Activated CD4-positive, alpha-beta T cell treated with anti-CD3 and anti-CD28 coated beads for 4 hours (primary cell): ENCODE results near the gene RANBP17.
"Not testable (repeated sequence)": the region's sequence is repeated elsewhere in the genome, so short reads cannot be mapped to it uniquely, and the experiment has no call there.

Source experiments
- DNase-seq, 2 donors: peaks; one replicate each; pipeline ENCODE4 v3.0.0-alpha.2; 2020

The RANBP17 gene

DNA sequence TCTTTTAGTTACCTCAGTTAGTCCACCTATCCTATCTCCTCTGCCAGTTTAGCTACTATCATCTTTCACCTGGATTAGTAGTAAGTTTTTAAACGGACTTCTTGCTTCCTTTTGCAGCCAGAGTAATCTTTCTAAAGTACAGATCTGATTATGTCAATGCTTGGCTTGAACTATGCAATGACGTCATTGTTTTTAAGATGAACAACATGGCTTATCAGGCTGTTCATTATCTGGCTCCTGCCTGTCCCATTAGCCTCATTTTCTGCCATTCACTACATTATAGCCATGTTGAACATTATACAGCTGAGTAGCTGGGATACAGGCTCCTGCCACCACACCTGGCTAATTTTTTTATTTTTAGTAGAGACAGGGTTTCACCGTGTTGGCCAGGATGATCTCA, 98.7 kb downstream of the RANBP17 start:
- no peak for DNase-seq

DNA sequence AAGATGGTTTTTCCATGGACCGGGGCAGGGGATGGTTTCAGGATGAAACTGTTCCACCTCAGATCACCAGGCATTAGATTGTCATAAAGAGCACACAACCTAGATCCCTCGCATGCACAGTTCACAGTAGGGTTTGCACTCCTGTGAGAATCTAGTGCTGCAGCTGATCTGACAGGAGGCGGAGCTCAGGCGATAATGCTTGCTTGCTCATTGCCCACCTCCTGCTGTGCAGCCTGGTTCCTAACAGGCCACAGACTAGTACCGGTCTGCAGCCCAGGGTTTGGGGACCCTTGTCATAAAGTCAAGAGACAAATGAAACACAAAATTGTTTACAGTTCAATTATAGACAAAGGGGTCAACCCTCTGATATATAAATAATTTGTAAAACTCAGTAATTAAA, 101.7 kb downstream of the RANBP17 start:
- no peak for DNase-seq

DNA sequence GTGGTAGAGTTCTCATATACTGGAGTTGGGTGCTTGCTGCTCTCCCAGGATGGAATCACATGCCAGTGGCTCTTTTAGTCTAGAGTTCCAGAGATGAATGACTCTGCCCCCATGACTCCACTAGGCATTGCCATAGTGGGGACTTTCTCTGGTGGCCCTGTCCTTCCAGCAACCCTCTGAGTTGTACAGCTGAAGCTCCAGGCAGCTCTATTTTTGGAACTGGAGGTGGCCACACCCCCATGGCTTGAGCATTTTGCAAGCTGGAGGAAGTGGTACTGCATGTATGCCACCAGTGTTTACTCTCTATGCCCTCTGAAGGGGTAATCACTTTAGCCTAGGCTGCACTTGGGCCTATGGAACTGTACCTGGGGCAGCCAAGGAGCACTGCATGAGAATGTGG, 112.6 kb downstream of the RANBP17 start:
- DNase-seq = no peak

DNA sequence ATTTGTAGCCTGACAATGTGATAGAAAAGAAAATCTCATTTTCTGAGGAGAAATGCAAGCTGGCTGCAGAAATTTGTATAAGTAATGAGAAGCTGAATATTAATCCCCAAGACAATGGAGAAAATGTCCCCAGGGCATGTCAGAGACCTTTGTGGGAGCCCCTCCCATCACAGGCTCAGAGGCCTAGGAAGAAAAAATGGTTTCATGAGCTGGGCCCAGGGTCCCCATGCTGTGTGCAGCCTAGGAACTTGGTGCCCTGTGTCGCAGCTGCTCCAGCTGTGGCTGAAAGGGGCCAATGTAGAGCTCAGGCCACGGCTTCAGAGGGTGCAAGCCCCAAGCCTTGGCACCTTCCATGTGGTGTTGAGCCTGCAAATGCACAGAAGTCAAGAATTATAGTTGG, 118.4 kb downstream of the RANBP17 start:
- not testable (repeated sequence) for DNase-seq

DNA sequence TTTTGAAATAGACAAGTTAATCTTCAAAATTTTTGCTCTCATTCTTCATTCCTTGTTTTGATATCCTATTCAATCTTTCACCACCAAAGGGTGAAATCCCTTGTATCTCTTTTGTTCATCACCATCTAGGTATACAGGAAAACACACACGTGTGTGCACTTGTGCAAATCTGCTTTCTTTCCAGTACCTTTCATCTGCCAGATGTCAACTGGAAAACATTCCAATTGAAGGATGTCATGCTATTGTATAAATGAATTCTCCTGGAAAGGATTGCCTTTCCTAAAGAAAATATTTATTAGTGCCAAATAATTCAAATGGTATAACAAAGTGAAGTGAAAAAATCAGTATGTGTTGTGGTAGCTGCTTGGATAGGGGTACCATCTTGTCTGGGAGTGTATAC, 123.7 kb downstream of the RANBP17 start:
- no peak for DNase-seq

DNA sequence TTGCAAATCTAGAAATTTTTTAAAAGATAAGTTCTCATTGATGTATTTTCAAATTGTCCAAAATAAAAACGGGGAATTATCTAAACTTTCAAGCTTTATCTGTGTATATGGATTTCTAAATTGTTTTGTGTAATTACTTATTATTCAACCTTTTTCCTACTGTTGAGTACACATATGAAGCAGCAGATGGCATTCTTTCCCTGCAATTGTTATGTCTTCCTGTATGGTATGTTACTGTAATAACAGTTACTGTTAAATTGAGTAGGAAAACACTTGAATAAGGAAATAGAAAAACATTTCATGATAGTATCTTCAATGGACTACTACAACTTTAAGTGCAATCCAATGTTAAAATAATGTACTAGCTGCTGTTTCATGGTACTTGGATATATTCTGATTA, 124.8 kb downstream of the RANBP17 start:
- DNase-seq = no peak

DNA sequence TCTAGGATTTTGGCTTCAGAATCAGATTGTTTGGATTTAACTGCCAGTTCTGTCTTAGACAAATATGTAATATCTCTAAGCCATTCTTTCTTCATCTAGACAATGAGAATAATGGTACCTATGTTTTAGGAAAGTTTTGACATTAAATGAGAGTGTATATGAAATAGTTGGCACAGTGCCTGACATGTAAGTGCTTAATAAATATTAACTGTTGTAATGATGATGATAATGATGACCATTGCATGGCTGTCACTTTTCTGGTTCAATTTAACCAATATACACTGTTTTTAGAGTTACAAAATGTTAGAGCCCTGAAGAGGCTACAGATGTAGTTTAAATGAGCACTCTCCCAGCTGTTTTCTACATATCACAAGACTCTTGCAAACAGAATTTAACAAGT, 131.7 kb downstream of the RANBP17 start:
- DNase-seq = no peak

DNA sequence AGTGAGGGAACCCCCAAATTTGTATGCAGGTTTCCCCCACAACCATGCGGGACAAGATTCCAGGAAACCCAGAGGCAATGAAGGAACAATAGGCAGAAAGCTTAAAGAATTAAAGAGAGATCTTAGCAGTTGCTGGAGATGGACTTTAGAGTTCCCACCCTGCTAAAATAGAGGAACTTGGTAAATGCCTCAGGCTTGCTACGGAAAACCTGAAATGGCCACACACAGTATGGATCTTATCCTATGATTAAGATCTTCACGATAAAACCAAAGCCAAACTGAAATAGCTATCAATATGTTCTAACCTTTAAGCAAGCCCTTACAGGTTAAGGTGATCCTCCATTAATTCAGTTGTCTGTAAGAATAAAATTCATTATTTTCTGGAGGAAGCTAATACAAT, 148.3 kb downstream of the RANBP17 start:
- DNase-seq = no peak

DNA sequence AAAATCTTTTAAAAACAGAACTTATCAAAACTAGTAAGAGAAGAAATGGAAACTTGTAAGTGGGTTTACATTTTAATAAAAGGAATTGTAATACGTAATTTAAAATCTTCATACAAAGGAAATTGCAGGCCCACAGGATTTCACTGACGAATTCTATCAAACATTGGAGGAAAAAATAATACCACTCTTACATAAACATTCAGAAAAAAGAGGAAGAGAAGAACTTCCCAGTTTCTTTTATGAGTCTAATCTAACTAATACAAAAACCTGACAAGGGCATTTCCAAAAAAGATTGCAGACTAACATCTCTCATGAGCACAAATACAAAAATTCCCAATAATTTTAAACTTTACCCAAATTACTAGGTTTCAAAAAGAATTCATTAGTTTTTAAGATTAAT, 149.0 kb downstream of the RANBP17 start:
- no peak for DNase-seq

DNA sequence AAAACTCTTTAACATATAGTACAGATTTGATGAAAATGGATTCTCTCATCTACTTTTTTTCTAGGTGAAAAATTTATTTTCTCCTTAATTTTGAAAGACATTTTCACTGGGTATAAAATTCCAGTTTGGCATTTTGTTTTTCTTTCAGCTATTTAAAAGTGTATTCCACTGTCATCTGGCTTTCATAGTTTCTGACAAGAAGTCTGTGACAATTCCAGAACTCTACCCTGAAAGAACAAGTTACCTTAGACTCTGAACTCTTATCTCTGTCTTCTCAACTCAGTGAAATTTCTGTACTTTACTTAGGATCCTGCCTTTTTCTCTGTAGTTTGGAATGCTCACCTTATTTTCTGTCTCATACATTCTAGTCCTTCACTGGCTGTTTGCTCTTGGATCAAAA, 161.7 kb downstream of the RANBP17 start:
- DNase-seq = no peak

DNA sequence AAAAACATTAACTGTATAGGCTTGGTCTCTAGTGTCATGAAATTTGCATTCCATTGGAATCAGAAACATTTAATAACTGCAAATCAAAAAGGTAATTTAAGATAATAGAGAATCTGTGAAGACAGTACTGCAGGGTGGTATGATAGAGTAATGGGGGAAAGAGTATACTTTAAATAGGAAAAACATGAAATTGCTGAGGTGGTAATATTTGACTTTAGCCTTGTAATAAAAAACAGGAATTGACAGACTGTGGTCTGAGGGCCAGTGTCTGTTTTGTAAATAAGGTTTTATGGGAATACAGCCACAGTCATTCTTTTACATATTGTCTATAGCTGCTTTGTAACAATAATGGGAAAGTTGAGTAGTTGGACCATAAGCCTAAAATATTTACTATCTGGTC, 162.3 kb downstream of the RANBP17 start:
- no peak for DNase-seq

DNA sequence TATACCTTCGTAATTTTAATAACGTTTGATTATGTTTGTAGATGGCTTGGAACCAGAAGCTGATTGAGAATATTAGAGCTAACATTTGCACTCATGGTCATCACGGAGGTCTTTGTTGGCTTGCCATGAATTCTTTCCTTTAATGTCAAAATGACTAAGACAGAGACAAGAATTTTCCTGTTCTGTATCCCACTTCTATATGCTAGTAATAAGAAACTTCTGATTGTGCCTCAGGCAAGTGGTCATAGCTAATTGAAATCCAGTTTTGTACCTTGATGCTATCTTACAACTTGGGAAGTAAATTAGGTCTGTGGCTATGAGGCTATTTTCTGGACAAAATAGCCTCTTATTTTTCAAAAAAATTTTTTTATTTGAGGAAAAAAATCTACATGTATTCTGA, 167.6 kb downstream of the RANBP17 start:
- no peak for DNase-seq

DNA sequence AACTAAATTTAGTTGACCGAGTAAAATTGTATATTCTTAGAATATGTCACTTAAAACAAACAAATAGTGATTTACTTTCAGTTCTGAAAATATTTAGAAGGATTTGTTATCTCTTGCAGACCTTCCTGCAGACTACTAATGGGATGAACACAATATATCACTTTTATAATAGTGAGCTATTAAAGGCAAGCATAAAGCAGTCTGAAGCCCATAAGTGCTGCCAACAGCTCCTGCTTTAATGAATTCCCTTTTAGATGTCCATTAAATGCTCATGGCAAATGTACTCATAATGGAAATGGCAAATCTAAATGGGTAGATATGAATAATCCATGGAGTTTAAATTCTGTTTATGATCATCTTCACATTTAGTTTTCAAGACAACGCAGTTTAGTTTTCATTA, 170.2 kb downstream of the RANBP17 start:
- no peak for DNase-seq

DNA sequence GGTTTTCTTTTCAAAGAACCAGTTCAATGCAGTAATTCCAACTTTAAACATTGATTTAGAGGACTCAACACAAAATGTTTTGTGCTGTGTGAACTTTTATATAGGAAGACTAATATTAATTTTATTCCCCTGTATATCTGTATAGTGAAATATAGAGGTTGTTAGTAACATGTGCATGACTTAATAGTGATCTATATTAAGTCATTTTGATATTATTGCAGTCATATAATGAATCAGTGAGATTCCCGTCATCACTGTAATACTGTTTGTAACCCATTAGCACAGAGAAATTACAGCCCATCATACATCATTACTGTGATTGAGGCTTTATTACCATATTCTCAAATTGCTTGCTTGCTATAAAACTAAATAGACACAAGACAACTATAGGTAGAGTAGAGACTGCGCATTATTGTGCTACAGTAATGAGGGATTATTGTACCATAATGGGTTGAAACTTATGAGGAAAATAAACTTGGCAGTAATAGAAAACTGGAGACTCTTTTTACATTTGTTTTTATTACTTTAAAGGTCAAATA, 170.7 kb downstream of the RANBP17 start:
- DNase-seq = no peak

DNA sequence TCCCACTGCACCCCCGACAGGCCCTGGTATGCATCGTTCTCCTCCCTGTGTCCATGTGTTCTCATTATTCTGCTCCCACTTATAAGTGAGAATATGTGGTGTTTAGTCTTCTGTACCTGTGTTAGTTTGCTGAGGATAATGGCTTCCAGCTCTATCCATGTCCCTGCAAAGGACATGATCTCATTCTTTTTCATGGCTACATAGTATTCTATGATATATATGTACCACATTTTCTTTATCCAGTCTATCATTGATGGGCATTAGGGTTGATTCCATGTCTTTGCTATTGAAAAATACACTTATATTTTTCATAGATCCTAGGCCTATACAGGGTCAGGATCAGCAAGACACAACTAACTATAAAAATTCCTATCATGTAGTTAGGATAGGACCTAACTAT, 180.1 kb downstream of the RANBP17 start:
- not testable (repeated sequence) for DNase-seq

DNA sequence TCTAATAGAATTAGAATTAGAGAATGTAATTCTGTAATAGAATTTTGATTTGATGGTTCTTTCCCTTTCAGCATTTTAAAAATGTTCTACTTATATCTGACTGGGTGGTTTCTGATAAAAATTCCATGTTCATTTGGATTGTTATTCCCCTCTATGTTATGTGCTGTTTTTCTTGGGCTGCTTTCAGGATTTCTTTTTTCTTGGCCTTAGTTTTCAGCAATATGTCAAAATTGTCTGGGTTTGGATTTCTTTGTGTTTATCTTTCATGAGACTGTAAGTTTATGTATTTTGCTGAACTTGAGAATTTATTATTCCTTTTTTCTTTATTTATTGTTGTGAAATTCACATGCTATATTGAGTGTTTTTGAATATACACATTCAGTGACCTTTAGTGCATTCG, 189.1 kb downstream of the RANBP17 start:
- no peak for DNase-seq

DNA sequence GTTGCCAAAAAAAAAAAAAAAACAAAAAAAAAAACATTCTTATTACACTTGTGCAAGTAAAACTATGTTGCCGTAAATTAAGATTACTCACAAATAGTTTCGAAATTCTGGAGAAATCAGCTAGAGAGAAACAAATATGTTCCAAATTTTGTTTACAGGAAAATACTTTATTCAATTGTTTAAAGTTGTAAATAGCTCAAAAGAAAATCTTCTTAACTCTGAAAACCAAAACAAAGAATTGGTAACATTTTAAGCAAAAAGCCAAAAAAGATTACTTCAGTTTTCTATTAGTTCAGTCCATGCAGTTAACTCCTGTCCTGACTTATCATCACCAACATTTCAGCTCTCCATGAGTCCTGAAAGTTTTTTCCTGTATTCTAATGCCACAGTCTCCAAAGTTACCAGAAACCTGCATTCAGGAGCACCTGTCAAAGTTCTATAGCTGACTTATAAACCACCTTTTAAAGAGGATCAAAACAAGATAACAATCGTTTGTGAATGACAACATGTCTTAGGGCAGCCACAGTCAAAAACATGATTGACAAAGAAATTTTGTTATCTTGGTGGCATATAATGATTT, 194.1 kb downstream of the RANBP17 start:
- DNase-seq = no peak

DNA sequence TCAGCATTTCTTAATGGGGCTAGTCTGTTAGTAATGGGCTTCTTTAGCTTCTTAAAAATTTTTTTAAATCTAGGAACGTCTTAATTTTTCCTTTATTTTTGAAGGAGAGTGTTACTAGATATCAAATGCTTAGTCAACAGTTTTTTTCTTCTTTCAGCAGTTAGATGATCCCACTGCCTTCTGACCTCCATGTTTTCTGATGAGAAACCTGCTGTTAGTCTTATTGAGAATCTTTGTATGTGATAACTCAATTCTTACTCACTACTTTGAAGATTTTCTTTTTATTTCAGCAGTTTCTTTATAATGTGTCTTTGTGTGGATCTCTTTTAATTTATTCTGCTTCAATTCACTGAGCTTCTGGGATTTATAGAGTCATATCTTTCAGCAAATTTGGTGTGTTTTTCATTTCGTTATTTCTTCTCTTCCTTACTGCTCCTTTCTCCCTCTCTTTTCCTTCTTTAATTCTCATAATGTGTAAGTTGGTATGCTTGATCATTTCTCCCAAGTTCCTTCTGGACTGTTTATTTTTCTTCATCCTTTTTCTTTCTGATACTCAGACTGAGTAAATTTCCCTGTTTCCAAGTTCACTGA, 205.8 kb downstream of the RANBP17 start:
- no peak for DNase-seq

DNA sequence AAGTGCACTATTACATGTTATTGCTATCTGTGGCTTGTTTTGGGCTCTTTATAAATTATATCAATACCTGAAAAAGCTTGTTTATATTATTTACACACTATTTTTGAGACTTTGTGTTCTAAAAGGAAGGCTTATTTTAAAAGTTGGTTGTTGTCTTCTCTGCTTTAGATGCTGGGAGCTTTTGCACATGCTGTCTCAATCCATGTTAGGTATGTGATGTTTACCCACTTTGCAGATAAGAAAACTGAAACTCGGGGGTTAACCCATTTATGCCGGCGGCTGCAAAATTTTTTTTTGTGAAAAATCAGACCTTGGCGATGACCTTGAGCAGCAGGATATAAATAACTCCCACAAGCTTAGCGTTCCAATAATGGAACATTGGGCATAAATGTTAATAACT, 212.9 kb downstream of the RANBP17 start:
- DNase-seq = no peak

DNA sequence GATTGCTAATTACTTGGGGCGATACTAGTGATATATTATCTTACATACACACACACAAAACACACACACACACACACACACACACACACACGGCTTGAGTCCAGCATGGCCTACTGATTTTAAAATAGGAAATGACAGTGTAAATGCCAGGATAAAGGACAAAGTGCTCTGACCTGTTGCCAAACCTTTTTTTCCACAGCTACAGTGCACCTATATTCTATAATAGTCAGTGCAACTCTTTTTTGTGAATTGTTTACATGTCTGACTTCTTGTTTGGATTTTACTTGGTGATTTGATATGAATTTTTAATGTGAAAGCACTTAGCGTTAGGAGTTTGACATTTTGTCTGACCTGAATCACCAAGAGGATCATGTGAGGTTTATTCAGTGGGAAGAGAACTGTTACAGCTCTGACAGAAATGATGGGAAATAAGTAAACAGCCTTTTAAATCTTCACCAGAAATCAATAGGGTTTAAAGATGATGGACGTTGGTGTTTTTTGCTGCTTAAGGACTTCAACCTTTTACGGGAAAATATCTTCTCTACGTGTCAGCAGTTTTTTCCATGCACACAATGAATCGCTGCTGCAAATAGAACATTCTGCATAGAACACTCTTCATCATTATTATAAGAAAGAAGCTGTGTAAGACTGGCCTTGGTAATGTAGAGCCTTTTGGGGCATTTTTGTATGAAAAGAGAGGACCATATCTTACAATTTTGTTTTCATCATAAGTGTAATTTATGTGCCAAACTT, 218.5 kb downstream of the RANBP17 start:
- DNase-seq = no peak

DNA sequence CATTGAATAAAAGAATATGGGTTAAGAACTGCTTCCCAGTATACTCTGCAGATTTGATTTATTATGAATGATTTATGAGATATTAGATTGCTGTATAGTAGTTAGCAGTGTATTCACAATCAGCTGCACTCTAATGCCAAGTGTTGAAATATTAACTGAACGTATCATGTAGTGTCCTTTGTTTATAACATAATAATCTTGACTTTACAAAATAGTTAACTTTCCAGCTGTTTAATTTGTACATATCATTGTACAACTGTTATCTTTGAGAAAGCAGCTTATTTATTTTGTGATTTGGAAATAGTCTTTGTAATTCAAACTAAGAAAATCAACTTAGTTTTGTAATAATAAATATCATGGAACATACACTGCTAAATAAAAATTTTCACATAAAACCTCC, 219.5 kb downstream of the RANBP17 start:
- DNase-seq = no peak

DNA sequence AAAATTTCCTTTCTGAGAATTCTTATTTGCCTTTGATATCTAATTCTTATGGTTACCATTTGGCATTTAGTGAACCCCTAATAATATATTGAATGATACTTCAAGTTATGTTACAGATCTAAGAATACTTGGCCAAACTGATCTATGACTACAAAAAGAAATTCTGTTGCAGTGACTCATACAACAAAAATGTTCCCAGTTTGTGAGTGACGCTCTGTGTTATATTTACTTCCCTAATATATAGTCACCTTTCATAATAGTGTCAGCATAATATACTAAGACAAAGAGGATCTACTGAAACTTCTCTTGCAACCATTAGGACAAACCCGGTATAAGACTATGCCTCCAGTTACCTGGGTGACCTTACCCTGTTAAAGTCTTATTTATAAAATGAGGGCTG, 230.4 kb downstream of the RANBP17 start:
- DNase-seq = no peak

DNA sequence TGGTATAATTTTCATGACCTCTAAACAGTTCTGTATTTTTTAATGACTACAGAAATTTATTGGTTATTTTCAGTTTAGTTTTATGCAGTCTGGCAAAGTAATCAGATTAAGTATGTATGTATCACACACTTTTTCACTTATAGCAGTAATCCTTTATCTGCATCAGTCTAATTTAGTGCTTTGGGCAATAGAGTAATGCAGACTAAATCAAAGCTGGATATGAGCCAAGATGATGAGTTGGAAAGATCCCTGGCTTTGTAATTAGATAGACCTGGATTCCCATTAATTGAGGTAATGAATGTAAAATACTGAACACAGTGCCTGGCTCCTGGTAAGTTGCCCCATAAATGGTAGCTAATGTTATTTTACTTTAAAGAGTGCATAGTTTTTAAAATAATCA, 231.8 kb downstream of the RANBP17 start:
- DNase-seq = no peak

DNA sequence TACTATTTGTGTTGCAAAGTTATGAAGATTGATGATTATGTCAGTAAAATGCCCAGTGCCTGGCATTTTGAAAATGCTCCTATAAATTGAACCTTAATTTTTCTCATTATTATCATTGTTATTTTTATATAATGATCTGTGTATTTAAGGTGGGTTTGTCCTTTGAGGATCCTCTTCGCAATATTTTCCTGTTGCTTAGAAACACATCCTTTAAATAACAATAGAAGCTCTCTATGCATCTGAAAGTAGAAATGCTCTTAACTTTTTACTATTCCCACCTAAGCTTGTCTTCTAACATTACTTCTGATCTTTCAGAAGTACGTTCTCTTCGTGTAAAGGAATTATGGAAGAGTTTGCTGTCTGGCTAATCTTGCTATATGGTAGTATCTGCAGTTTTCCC, 232.5 kb downstream of the RANBP17 start:
- no peak for DNase-seq
